Adrenal gland (tissue), 12 donors: Measurements from ENCODE around the gene NHERF2. TPM values are rescaled to one million over a fixed set of nuclear protein-coding genes. Genes with fewer than 3 reads are reported as not detected.
A peak's percentile ranks its signal among the peaks of the same experiment; 100 is the strongest.

Source experiments
- DNase-seq, 7 donors: peaks; one replicate each; pipeline ENCODE4 v3.0.0-alpha.2; 2019 to 2020
- H3K27ac ChIP-seq, 5 donors: fragments of 200-600 bp; sonication (generic) in 4 of 5; 1 replicate in 3 of 5; 2 replicates in 2 of 5; pipeline versions ENCODE4 v1.5.1 to v1.8.0; 2016 to 2020; ENCODE audit warnings: mild to moderate bottlenecking in 1 of 5
- H3K27me3 ChIP-seq: fragments of 200-600 bp; 2 replicates; pipeline ENCODE4 v1.8.0; 2021
- H3K36me3 ChIP-seq, 2 donors: fragments of 200-600 bp; replicated peaks in 1 of 2; 1 replicate in 1 of 2; 2 replicates in 1 of 2; pipeline versions ENCODE4 v1.5.1 to v1.8.0; 2018 to 2022
- H3K4me1 ChIP-seq, 2 donors: fragments of 200-600 bp; replicated peaks in 1 of 2; 1 replicate in 1 of 2; 2 replicates in 1 of 2; pipeline versions ENCODE4 v1.5.1 to v1.8.0; 2018 to 2021
- H3K4me3 ChIP-seq, 4 donors: fragments of 200-600 bp; sonication (generic) in 3 of 4; one replicate each; pipeline ENCODE4 v1.5.1; 2016 to 2018
- H3K9me3 ChIP-seq, 3 donors: fragments of 200-600 bp; sonication (generic) in 1 of 3; replicated peaks in 1 of 3; 1 replicate in 2 of 3; 2 replicates in 1 of 3; pipeline versions ENCODE4 v1.5.1 to v1.8.0; 2016 to 2021
- POLR2A ChIP-seq, 2 donors: fragments of 450-650 bp; IDR thresholded peaks; one replicate each; pipeline ENCODE4 v1.6.1; 2017; ENCODE audit warnings: antibody characterized with exemption in 2 of 2, mild to moderate bottlenecking in 2 of 2, moderate library complexity in 1 of 2
- WGBS, 4 donors: extraction: QIAGEN DNeasy Blood & Tissue Kit in 2 of 4; methylation state at CpG; one replicate each; pipeline versions ENCODE4 v1.1.5 to v1.1.7; 2013 to 2017; 5-methylcytosine and 5-hydroxymethylcytosine counted together
- intact Hi-C, 2 donors: fragments of 100-400 bp; cut with DNase I; formaldehyde crosslinking; loops; one replicate each; pipeline versions ENCODE4 v1.14.1 to v1.15.0; 2022 to 2023
- polyA plus RNA-seq, 3 donors: library from polyadenylated mRNA; stranded (reverse); fragments of 200-250 nt in 2 of 3; fragments of 350-450 nt in 1 of 3; fragmentation: Illumina TruSeq in 1 of 3; extraction: RNeasy Lipid Tissue Mini Kit (QIAGEN cat#74804) in 1 of 3; gene quantifications; one replicate each; pipeline ENCODE4 v1.2.3, GENCODE V29; 2013 to 2014
- total RNA-seq, 9 donors: library from RNA; depleted of rRNA in 4 of 9; stranded (reverse); fragments of >200 nt in 4 of 9; fragments of 120-200 nt in 1 of 9; fragmentation: NEBNext Ultra II Directional in 1 of 9; extraction: Animal tissue kit (Norgen Biotek cat#: 25700) in 1 of 9; gene quantifications; one replicate each; pipeline versions ENCODE4 v1.1.0 to v1.2.4, GENCODE V29; 2013 to 2023
- TF ChIP-seq, protein P1 (sequence below), 6 experiments: fragments of 450-650 bp in 4 of 6; fragments of 200-600 bp in 2 of 6; sonication (generic) in 1 of 6; IDR thresholded peaks; 1 replicate in 5 of 6; 2 replicates in 1 of 6; pipeline versions ENCODE4 v1.5.1 to v1.8.0; 2016 to 2021; ENCODE audit warnings: antibody characterized with exemption in 6 of 6, mild to moderate bottlenecking in 2 of 6, moderate library complexity in 1 of 6
- donor health status: healthy with polysubstance abuse.
- donor health status: Bipolar disorder and iron deficiency.
- donor health status: DM: yes; HTN: yes; CAD: no.
- donor health status: DM: no; HTN: no; CAD: no.
- donor health status: DM: no; HTN: no; CAD: no.
- donor health status: DM: yes; HTN: yes; CAD: no.

The NHERF2 gene
- total and polyA plus RNA-seq, 12 donors: 12.5 to 263 (median 67.7) TPM

DNA sequence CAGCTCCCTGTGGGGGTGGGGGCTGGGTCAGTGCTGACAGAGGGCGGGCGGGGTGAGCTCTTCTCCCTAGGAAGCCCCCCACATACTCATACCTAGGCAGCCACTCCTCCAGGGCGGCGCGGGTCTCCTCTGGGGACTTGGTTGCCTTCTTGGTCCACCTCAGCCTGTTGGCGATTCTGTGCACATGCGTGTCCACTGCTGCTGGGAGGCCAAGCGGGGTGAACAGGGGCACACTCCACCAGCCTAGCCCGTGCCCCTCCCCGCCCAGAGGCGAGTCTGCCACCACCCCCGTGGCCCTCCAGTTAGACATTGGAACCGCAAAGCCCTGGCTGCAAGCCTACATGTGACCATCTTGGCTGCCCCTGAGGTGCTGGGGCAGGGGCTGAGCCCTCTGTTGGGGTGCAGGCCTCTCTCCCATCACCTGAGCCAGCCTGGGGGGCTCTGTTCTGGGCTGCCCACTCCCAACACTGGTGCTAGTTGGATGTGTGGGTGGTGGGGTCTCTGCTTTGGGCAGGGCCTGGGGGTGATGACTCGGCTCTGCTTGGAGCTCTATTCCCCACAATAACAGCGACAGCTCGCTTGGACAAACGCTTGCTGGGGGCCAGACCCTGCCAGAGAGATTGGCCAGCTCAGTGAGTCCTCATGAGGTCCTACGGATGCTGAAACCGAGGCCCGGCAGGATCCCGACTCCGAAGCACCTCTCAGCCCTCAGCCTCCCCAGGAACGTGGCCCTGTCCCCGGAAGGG is 13.5 kb downstream of the NHERF2 start:
- WGBS, 4 donors: 82 to 86% (median 85%) methylated on average over 12 to 24 of the region's 24 CpGs
- Histone ChIP-seq H3K9me3 (no peaks in the 10 kb centered on the region), H3K27ac (peak overlapping the region in 2 of 5 donors; percentile 78 to 90), H3K27me3 (no peaks in the 10 kb centered on the region), H3K4me3 (no peak overlapping the region), H3K36me3 (no peaks in the 10 kb centered on the region), H3K4me1 (peaks cover 0 to 42% of the 10 kb centered on the region in 2 donors)
- intact Hi-C loops: no loop called here
- TF ChIP-seq, protein P1, sequence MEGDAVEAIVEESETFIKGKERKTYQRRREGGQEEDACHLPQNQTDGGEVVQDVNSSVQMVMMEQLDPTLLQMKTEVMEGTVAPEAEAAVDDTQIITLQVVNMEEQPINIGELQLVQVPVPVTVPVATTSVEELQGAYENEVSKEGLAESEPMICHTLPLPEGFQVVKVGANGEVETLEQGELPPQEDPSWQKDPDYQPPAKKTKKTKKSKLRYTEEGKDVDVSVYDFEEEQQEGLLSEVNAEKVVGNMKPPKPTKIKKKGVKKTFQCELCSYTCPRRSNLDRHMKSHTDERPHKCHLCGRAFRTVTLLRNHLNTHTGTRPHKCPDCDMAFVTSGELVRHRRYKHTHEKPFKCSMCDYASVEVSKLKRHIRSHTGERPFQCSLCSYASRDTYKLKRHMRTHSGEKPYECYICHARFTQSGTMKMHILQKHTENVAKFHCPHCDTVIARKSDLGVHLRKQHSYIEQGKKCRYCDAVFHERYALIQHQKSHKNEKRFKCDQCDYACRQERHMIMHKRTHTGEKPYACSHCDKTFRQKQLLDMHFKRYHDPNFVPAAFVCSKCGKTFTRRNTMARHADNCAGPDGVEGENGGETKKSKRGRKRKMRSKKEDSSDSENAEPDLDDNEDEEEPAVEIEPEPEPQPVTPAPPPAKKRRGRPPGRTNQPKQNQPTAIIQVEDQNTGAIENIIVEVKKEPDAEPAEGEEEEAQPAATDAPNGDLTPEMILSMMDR (IDR thresholded peaks at IDR 0.05): no peak
- no peak for TF ChIP-seq POLR2A (IDR thresholded peaks at IDR 0.05)
- no peak for DNase-seq

DNA sequence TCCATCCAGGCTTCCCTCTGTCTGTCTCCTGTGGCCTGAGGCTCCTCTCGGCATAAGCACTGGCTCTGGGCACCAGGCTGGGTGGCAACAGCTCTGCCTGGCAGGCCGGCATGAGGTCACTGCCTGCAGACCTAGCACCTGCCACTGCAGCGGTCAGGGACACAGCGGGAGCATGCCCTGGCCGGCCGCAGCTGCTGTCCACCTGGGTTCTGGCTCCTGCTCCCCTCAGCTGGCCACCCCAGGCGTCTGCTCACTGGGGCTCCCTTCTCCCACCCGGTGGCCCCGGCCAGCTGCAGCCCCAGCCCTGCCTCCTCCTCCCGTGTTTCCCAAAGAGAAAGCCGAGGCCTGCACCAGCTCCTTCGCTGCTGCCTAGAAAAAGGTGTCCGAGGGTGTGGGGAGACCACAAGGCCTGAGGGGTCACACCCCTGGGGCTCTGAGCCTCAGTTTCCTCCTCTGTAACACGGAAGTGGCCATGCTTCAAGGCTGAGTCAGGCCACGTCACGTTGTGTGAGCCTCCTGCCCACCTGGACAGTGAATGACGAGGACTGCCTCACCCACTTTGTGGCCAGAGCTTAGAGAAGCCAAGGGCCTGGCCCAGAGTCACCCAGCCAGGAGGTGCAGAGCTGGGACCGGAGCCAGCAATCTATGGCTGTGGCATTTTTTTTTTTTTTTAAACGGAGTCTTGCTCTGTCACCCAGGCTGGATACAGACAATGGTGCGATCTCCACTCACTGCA is 14.3 kb downstream of the NHERF2 start:
- 82 to 86% (median 84%) methylated on average over 3 to 20 of the region's 20 CpGs for WGBS, 4 donors
- Histone ChIP-seq H3K27me3 (no peaks in the 10 kb centered on the region), H3K36me3 (no peaks in the 10 kb centered on the region), H3K9me3 (no peaks in the 10 kb centered on the region), H3K4me1 (peaks cover 0 to 34% of the 10 kb centered on the region in 2 donors), H3K27ac (peak overlapping the region in 1 of 5 donors; percentile 78), H3K4me3 (no peak overlapping the region)
- intact Hi-C loops: no loop called here
- TF ChIP-seq POLR2A (IDR thresholded peaks at IDR 0.05): no peak
- TF ChIP-seq, protein P1 (IDR thresholded peaks at IDR 0.05): no peak
- peak in 1 of 7 donors; percentile 70 for DNase-seq

DNA sequence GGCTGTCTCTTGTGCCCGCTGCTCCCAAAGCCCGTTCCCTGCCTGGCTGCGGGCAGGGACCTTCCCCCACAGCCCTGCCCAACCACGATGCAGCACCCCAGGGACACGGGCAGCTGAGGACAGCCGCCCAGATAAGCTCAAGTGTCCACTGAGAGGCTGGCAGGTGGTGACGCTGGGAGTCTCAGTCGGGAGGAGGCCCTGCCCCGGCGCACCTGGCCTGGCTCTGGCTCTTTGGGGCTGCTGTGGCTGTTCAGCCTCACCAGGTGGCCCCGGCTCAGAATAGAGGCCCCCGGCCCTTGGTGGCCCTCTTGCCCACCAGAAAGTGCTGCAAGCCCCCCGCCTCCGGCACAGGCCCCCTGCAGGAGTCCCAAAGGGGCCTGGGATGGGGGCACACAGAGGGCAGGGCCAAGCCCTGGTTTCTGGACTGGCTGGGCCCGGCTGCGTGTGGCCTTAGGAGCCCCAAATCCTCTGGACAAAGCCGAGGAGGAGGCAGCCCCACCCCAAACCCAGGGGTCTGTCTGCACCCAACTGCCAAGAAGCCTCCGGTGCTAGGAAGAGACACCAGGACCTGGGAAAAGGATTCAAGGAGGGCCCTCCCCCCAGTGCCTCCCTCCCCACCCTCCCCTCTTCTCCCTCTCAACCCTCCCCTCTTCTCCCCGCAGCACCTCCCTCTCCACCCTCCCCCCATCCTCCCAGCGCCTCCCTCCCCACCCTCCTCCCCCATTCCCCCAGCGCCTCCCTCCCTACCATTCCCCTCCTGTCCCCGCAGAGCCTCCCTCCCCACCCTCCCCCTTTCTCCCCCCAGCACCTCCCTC is 15.7 kb downstream of the NHERF2 start:
- no peak for DNase-seq
- Histone ChIP-seq H3K27me3 (no peaks in the 10 kb centered on the region), H3K9me3 (no peaks in the 10 kb centered on the region), H3K36me3 (no peaks in the 10 kb centered on the region), H3K4me1 (peaks cover 0 to 33% of the 10 kb centered on the region in 2 donors), H3K27ac (no peak overlapping the region), H3K4me3 (no peak overlapping the region)
- TF ChIP-seq, protein P1 (IDR thresholded peaks at IDR 0.05): no peak
- TF ChIP-seq POLR2A (IDR thresholded peaks at IDR 0.05): no peak
- 63 to 83% (median 80%) methylated on average over 6 to 22 of the region's 22 CpGs for WGBS, 4 donors
- intact Hi-C loops: no loop called here
